SK-N-MC (cell line): ENCODE results near the gene GIGYF2.

Experiments
- EZH2 ChIP-seq: fragments of 200-600 bp; sonication (generic); IDR thresholded peaks from one replicate; pipeline ENCODE4 v1.6.1; 2017; ENCODE audit warnings: antibody characterized with exemption
- POLR2AphosphoS5 ChIP-seq: IDR thresholded peaks from 2 replicates; pipeline ENCODE4 v1.6.1; 2012; ENCODE audit warnings: mild to moderate bottlenecking, low read depth, low read length, borderline replicate concordance

DNA sequence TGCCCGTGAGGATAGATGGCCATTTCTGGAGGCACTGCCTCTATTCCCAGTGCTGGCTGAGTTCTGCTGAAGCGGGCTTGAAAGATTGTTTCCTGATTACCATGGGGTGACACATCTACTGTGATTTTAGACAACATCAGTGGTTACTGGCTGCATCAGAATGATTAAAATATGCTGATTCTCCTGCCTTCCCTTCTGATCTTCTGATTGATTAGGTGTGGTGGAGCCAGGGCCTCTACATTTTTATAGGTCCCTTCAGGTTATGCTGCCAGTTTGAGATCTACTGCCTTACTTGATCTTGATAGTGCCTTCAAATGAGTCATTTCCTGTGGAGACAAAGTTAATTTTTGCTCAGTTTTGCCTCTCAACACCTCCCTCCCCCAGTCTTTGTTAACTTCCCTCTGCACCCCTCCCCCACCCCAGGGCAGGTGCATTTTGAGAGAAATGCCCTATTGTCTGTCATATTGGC, 141.3 kb downstream of the GIGYF2 start:
- no peak for TF ChIP-seq POLR2AphosphoS5
- TF ChIP-seq EZH2: no peak
